ENCODE results near the gene JMJD4.

The JMJD4 gene, protein sequence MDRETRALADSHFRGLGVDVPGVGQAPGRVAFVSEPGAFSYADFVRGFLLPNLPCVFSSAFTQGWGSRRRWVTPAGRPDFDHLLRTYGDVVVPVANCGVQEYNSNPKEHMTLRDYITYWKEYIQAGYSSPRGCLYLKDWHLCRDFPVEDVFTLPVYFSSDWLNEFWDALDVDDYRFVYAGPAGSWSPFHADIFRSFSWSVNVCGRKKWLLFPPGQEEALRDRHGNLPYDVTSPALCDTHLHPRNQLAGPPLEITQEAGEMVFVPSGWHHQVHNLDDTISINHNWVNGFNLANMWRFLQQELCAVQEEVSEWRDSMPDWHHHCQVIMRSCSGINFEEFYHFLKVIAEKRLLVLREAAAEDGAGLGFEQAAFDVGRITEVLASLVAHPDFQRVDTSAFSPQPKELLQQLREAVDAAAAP

DNA sequence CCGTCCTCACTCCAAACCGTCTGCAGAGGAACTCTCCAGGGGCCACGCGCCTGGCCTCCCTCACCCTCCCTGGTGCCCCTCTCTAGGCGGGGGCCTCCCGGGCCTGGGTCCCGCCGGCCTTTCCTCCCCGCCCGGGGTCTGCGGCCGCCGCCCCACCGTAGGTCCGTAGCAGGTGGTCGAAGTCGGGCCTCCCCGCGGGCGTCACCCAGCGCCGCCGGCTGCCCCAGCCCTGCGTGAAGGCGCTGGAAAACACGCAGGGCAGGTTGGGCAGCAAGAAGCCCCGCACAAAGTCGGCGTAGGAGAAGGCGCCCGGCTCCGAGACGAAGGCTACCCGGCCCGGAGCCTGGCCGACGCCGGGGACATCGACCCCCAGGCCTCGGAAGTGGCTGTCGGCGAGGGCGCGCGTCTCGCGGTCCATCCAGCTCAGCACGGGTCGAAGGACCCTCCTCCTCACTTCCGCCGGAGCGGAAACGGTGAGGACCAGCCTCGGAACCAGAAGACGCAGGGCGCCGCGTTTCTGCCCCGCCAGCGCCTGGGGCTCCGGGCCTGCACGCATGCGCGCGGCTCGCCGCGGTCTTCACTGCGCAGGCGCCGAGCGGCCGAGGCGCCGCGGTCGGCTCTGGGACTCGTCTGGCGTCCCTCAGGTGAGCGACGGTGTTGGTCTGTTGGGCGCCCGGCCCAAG lies at the start of gene JMJD4, which contains the start of gene SNAP47:
JMJD4 (minus strand) TSS at position 447 of the 683 bp plus-strand sequence; CDS start at position 418, 29 bp downstream.
SNAP47 (plus strand) TSS at position 580 of the 683 bp plus-strand sequence. CDS start 12,302 bp downstream, outside the sequence.
- peak; percentile 98 for DNase-seq (ENCODE audit: low spot score in 2 of 2)
- Mint-ChIP-seq H3K4me1 (peaks cover 64% of the 10 kb centered on the region), H3K36me3 (peaks cover 58% of the 10 kb centered on the region)

DNA sequence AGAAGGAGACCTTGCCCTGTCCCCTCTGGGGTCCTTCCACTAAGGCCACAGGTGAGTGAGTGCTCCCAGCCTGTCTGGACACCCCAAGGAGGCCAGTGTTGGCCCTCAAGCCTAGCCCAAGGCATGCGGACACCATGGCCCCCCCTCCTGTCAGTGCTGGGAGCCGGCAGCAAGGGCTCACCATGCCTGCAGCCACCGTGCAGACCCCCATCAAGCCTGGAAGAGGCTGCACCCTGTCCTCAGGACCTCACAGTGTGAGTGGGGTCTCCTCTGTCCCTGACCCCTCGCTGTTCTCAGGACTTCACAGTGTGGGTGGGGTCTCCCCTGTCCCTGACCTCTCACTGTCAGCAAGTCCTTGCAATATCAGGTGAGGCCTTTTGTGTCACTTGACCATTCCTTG lies 47.1 kb upstream of the JMJD4 start:
- Mint-ChIP-seq H3K9me3 (no peaks in the 10 kb centered on the region), H3K27ac (no peak overlapping the region), H3K36me3 (peaks cover 16% of the 10 kb centered on the region), H3K4me3 (no peak overlapping the region), H3K4me1 (peaks cover 10% of the 10 kb centered on the region)
- DNase-seq (ENCODE audit: low spot score in 2 of 2) (peak in 1 of 2 donors; percentile 42), ATAC-seq (no peak)

More for the DNA sequence above, at the start of gene JMJD4, which contains the start of gene SNAP47:
- Mint-ChIP-seq H3K9me3 (no peaks in the 10 kb centered on the region), H3K27ac (peak within 1 kb of the TSS; percentile 95), H3K4me3 (peak within 1 kb of the TSS; percentile 92)
- ATAC-seq, result peak; percentile 95

- Mint-ChIP-seq H3K36me3 (peaks cover 18% of the 10 kb centered on the region), H3K4me3 (no peak overlapping the region), H3K4me1 (peaks cover 8% of the 10 kb centered on the region), H3K27ac (no peak overlapping the region), H3K9me3 (no peaks in the 10 kb centered on the region)
- DNase-seq (ENCODE audit: low spot score in 2 of 2) (peak in 1 of 2 donors; percentile 38), ATAC-seq (no peak)
These were observed 46.3 kb upstream of the JMJD4 start for GRCh38 chr1:227781314-227781930.

GRCh38 chr1:227780101-227781044 lies 45.3 kb upstream of the JMJD4 start:
- Mint-ChIP-seq H3K27ac (no peak overlapping the region), H3K4me1 (peaks cover 8% of the 10 kb centered on the region), H3K36me3 (peaks cover 21% of the 10 kb centered on the region), H3K9me3 (no peaks in the 10 kb centered on the region), H3K4me3 (no peak overlapping the region)
- peak in 1 of 2 donors; percentile 40 for DNase-seq (ENCODE audit: low spot score in 2 of 2)
- no peak for ATAC-seq

GRCh38 chr1:227779685-227780084 lies 44.6 kb upstream of the JMJD4 start:
- no peak overlapping the region for H3K27ac Mint-ChIP-seq
- DNase-seq (ENCODE audit: low spot score in 2 of 2), result no peak
- no peaks in the 10 kb centered on the region for H3K9me3 Mint-ChIP-seq
- peaks cover 14% of the 10 kb centered on the region for H3K4me1 Mint-ChIP-seq
- H3K36me3 Mint-ChIP-seq, result peaks cover 23% of the 10 kb centered on the region
- no peak overlapping the region for H3K4me3 Mint-ChIP-seq
- ATAC-seq, result no peak

DNA sequence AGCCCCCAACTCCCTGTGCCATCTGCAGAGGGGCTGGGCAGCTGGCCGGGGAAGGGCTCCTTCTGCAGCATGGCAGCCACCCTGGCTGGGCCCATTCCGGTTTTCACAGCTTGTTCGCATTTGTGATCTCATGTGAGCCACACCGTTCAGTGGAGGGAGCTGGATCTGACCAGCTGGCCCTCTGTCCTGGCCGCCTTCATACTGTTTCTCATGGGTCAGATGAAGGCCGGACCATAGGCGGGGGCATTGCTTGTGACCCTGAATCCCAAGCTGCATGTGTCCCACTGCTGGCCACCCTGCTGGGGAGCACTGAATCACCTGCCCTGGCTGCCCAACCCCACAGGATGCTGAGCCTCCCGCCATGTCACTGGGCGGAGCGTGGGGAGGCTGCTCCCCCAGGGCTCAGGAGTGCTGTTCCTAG lies 43.9 kb upstream of the JMJD4 start:
- Mint-ChIP-seq H3K4me1 (peaks cover 21% of the 10 kb centered on the region), H3K27ac (no peak overlapping the region), H3K9me3 (no peaks in the 10 kb centered on the region), H3K36me3 (peaks cover 27% of the 10 kb centered on the region), H3K4me3 (no peak overlapping the region)
- DNase-seq (ENCODE audit: low spot score in 2 of 2), result no peak
- ATAC-seq, result no peak

- H3K4me3 Mint-ChIP-seq, result no peak overlapping the region
- peaks cover 27% of the 10 kb centered on the region for H3K36me3 Mint-ChIP-seq
- DNase-seq (ENCODE audit: low spot score in 2 of 2), result no peak
- ATAC-seq, result no peak
- H3K27ac Mint-ChIP-seq, result no peak overlapping the region
- H3K9me3 Mint-ChIP-seq, result no peaks in the 10 kb centered on the region
- peaks cover 27% of the 10 kb centered on the region for H3K4me1 Mint-ChIP-seq
These were observed 43.4 kb upstream of the JMJD4 start for GRCh38 chr1:227778401-227778947.

DNA sequence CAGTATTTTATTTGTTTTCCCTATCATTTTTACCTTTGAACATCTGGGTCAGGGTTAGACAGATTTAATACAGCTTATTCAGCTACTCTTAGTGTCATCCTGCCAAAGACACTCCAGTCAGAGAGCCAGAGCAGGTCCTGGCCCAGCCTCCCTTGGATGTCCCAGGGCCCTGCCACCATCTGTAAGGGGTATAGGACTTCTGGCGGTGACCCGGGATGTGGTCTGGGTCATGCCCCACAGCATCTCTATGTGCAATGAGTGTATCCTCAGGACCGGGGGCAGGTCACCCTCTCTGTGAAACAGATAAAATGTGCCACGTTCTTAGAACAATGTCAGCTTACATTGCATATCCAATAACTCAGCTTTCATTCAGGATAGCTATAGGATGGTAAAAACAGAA lies 42.5 kb upstream of the JMJD4 start:
- ATAC-seq, result no peak
- Mint-ChIP-seq H3K27ac (no peak overlapping the region), H3K36me3 (peaks cover 26% of the 10 kb centered on the region), H3K9me3 (no peaks in the 10 kb centered on the region), H3K4me3 (no peak overlapping the region), H3K4me1 (peaks cover 30% of the 10 kb centered on the region)
- DNase-seq (ENCODE audit: low spot score in 2 of 2), result no peak

GRCh38 chr1:227777156-227777555 lies 42.1 kb upstream of the JMJD4 start:
- DNase-seq (ENCODE audit: low spot score in 2 of 2) (no peak), ATAC-seq (no peak)
- Mint-ChIP-seq H3K9me3 (no peaks in the 10 kb centered on the region), H3K27ac (no peak overlapping the region), H3K4me3 (no peak overlapping the region), H3K4me1 (peaks cover 35% of the 10 kb centered on the region), H3K36me3 (peaks cover 21% of the 10 kb centered on the region)

DNA sequence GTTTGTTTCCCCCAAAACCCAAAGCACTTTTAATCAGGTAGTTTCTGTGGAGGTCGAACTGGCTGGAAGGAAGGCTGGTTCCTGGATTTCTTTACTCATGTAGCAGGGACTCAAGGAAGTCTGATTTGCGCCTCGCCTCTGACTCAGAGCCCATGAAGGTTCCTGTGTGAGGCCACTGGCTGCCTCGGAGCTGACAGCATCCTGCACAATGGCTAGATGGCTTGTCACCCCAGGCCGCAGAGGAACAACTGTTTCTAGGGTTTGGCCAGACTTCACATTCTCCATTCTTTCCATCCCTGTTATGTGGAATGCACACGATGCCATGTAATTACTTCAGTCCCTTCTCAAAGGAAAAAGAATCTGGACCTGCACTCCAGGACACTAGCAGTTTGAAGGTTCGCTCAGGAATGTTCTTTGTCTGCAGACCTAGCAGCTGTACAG lies 41.2 kb upstream of the JMJD4 start:
- no peak overlapping the region for H3K4me3 Mint-ChIP-seq
- no peaks in the 10 kb centered on the region for H3K9me3 Mint-ChIP-seq
- H3K36me3 Mint-ChIP-seq, result peaks cover 16% of the 10 kb centered on the region
- H3K27ac Mint-ChIP-seq, result no peak overlapping the region
- DNase-seq (ENCODE audit: low spot score in 2 of 2) (no peak), ATAC-seq (peak; percentile 59)
- H3K4me1 Mint-ChIP-seq, result peaks cover 36% of the 10 kb centered on the region

- Mint-ChIP-seq H3K36me3 (peaks cover 16% of the 10 kb centered on the region), H3K9me3 (no peaks in the 10 kb centered on the region), H3K4me1 (peaks cover 36% of the 10 kb centered on the region), H3K4me3 (no peak overlapping the region), H3K27ac (no peak overlapping the region)
- DNase-seq (ENCODE audit: low spot score in 2 of 2), result no peak
- ATAC-seq, result no peak
These were observed 40.7 kb upstream of the JMJD4 start for GRCh38 chr1:227775841-227776240.

GRCh38 chr1:227774821-227775661 lies 39.9 kb upstream of the JMJD4 start:
- no peaks in the 10 kb centered on the region for H3K9me3 Mint-ChIP-seq
- H3K4me3 Mint-ChIP-seq, result peak overlapping the region; percentile 23
- H3K36me3 Mint-ChIP-seq, result peaks cover 16% of the 10 kb centered on the region
- H3K4me1 Mint-ChIP-seq, result peaks cover 36% of the 10 kb centered on the region
- ATAC-seq (no peak), DNase-seq (ENCODE audit: low spot score in 2 of 2) (no peak)
- no peak overlapping the region for H3K27ac Mint-ChIP-seq

DNA sequence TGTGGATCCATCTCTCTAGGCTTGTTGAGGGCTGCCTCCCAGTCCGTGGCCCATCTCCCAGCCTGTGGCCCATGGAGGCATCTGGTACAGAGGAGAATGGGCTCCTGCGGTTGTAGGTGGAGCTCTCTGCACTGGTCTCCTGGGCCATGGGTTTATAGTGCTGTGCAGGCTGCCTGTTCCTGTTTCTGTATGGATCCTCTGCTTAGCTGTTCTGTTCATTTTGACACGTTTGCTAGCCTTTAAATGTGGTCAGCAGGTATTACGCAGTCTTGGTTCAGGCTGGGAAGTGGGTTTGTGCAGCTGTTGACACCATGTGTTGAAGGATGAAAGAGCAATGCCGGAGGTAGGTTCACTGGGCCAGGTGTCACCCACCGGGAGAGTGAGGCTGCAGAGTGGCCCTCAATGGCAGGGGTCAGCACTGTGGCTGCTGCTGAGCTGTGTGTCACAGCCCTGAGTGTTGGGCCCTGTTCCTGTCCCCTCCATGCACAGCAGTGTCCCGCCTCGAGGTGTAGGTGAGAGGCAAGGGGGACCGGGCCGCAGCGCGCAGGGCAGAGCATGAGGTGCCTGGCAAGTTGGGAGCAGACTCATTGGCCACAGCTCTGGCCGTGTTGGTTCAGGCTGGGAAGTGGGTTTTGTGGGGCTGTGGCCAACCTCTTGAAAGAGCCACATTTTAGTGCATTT lies 39.1 kb upstream of the JMJD4 start:
- no peak for DNase-seq (ENCODE audit: low spot score in 2 of 2)
- peak; percentile 82 for ATAC-seq
- H3K4me1 Mint-ChIP-seq, result peaks cover 36% of the 10 kb centered on the region
- peak overlapping the region; percentile 23 for H3K4me3 Mint-ChIP-seq
- H3K27ac Mint-ChIP-seq, result peak overlapping the region; percentile 43
- H3K9me3 Mint-ChIP-seq, result no peaks in the 10 kb centered on the region
- peaks cover 16% of the 10 kb centered on the region for H3K36me3 Mint-ChIP-seq

Measured in stimulated activated effector memory CD8-positive, alpha-beta T cell treated with anti-CD3 and anti-CD28 coated beads, Interleukin-12 subunit alpha, Interleukin-12 subunit beta, amount 100 ng/mL, for 72 hours (primary cell).